Lower leg skin (tissue), 3 donors: ENCODE measurements around the gene ARAP1.

Experiments used
- CTCF ChIP-seq, 3 donors: fragments of 450-650 bp; IDR thresholded peaks; one replicate each; pipeline ENCODE4 v1.5.1; 2016; ENCODE audit warnings: antibody characterized with exemption in 3 of 3, mild to moderate bottlenecking in 3 of 3, moderate library complexity in 2 of 3
- POLR2A ChIP-seq, 2 donors: fragments of 450-650 bp; IDR thresholded peaks; one replicate each; pipeline ENCODE4 v1.6.1; 2016 to 2017; ENCODE audit warnings: antibody characterized with exemption in 2 of 2, mild to moderate bottlenecking in 1 of 2, moderate library complexity in 1 of 2

DNA sequence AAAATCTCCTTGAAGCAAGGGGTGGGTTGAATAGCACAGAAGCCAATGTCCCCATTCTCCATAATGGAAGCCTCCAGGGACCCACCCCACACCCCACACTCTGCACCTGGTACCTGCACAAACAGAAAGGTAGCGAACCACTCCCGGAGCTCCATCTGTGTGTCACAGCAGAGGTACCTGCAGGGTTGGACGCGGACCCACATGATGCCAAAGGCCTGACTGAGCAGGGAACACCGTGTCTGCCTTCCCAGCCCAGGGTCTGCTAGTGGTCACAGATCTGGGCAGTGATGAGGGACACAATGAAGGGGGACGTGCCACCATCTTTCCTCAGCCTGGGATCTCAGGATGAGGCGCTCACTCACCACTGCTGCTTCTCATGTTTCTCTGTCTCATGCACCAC lies 64.9 kb downstream of the ARAP1 start:
- TF ChIP-seq CTCF (IDR thresholded peaks at IDR 0.05) (no peak), POLR2A (IDR thresholded peaks at IDR 0.05) (no peak)
